ENCODE results near the gene BRI3. TPM values are rescaled to one million over a fixed set of nuclear protein-coding genes. Genes with fewer than 3 reads are reported as not detected.
A peak's percentile ranks its signal among the peaks of the same experiment; 100 is the strongest.

The BRI3 gene
- total and polyA plus RNA-seq, 9 of the 15 experiments (the other 6 are each of a cell fraction or from before 2014, with no cell fraction given), result 4.3 to 57.4 (median 18.6) TPM

DNA sequence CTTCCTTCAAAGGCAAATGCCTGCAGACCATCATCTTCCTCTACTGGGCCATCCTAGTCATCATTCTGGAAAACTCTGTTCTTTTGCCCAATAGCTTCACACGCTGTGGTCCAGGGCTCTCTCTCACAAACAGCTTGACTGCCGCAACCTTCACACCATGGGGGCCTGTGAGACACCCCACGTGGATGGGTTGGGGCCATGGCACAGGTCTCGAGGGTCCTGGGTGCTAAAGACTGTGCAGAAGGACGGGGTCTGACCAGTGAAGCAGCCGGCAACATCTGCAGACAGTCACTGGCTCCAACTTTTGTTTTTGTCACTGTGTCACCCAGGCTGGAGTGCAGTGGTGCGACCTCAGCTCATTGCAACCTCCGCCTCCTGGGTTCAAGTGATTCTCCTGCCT, 28.1 kb downstream of the BRI3 start (continued):
- no peak for TF ChIP-seq ESRRB (CRISPR knock-in tag; IDR thresholded peaks at IDR 0.05; ENCODE audit: borderline replicate concordance)
- TF ChIP-seq, protein P1, sequence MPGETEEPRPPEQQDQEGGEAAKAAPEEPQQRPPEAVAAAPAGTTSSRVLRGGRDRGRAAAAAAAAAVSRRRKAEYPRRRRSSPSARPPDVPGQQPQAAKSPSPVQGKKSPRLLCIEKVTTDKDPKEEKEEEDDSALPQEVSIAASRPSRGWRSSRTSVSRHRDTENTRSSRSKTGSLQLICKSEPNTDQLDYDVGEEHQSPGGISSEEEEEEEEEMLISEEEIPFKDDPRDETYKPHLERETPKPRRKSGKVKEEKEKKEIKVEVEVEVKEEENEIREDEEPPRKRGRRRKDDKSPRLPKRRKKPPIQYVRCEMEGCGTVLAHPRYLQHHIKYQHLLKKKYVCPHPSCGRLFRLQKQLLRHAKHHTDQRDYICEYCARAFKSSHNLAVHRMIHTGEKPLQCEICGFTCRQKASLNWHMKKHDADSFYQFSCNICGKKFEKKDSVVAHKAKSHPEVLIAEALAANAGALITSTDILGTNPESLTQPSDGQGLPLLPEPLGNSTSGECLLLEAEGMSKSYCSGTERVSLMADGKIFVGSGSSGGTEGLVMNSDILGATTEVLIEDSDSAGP (CRISPR knock-in tag; IDR thresholded peaks at IDR 0.05), result no peak

DNA sequence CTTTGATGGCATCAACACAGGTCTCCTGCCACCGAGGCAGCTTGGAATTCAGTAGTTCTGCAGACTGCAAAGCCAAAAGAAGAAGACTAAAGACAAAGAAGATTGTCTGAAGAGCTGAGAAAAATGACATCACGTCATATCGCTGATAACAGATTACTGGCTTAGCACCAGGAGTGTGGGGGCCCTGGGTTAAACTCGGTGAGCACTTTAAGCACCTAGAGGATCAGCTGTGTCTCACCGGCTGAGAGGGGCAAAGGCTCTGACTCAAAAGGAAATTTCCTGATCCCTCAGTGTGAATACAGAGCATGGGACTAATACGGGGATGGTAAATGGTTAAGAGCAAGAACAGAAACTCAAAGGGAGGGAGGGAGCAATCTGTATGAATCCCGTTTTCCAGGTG, 30.7 kb downstream of the BRI3 start:
- in situ Hi-C loops (cut with MboI) (no loop called here), intact Hi-C loops (cut with micrococcal nuclease) (no loop called here)
- peaks cover 5% of the 10 kb centered on the region in 2 experiments; a peak in 3 of 5 replicates for H3K4me1 ChIP-seq (replicated peaks in 1 of 2; ENCODE audit: control insufficient read depth in 2 of 2, insufficient read depth in 2 of 2, low read length in 2 of 2)
- 15% methylated on average over 7 of the region's 7 CpGs for WGBS (ENCODE audit: insufficient coverage, low coverage, missing lambda C conversion rate)
- H3K4me3 ChIP-seq, result no peak overlapping the region
- no peak overlapping the region for H3K4me2 ChIP-seq (ENCODE audit: insufficient read depth, low read length)
- H3K79me2 ChIP-seq (ENCODE audit: control insufficient read depth, insufficient read depth, low read length), result no peaks in the 10 kb centered on the region
- ChIA-PET POLR2A (interaction anchor here (0.6 to 1.4 kb wide), 3 partner anchors 10 to 585 kb away, joined by 3 to 4 read pairs (median 3); no protein-coding TSS in a partner anchor), CTCF (ENCODE audit: low intra/inter-chr PET ratio) (no interaction called here)
- peak; percentile 50 for ATAC-seq
- H3K9ac ChIP-seq (ENCODE audit: insufficient read depth in 1 of 2, low read depth in 2 of 2, low read length in 2 of 2), result no peak overlapping the region
- H3K9me1 ChIP-seq (ENCODE audit: control insufficient read depth, insufficient read depth, low read length), result no peaks in the 10 kb centered on the region
- peaks cover 37% of the 10 kb centered on the region for H3K36me3 ChIP-seq (ENCODE audit: control insufficient read depth, insufficient read depth, low read length)
- no peak for DNase-seq (ENCODE audit: extremely low read depth in 1 of 4, low spot score in 3 of 4)
- H3K27ac ChIP-seq (ENCODE audit: extremely low read depth, low read depth, low read length), result no peak overlapping the region
- peaks cover 9% of the 10 kb centered on the region for H4K20me1 ChIP-seq (replicated peaks; ENCODE audit: control insufficient read depth, insufficient read depth, low read length)
- no TSS peak for BruUV-seq (replicated peaks)
- H2AFZ ChIP-seq (ENCODE audit: low read depth, low read length), result no peak overlapping the region
- H3K27me3 ChIP-seq (ENCODE audit: control insufficient read depth in 2 of 2, insufficient read depth in 2 of 2, low read length in 2 of 2), result peaks cover 2 to 16% of the 10 kb centered on the region in 2 experiments; a peak in 2 of 5 replicates
- TF ChIP-seq ATF7 (IDR thresholded peaks at IDR 0.05) (peak; percentile 48; the same call in 1 of the 2 replicates), JUND (IDR thresholded peaks at IDR 0.05; ENCODE audit: borderline replicate concordance, low read depth, low read length) (peak; percentile 27; the same call in 1 of the 2 replicates), JUND (tag; IDR thresholded peaks at IDR 0.05; ENCODE audit: borderline replicate concordance, low read depth, low read length) (no peak), CREM (IDR thresholded peaks at IDR 0.05; ENCODE audit: low read depth) (peak; percentile 30; the same call in 1 of the 2 replicates), NCOA1 (IDR thresholded peaks at IDR 0.05; ENCODE audit: low read depth) (no peak), JUN (IDR thresholded peaks at IDR 0.05; ENCODE audit: borderline replicate concordance, low read depth, low read length) (peak; percentile 8; the same call in 1 of the 2 replicates), JUN (CRISPR knock-in tag; IDR thresholded peaks at IDR 0.05; ENCODE audit: borderline replicate concordance) (no peak)
- TF ChIP-seq, protein P2, sequence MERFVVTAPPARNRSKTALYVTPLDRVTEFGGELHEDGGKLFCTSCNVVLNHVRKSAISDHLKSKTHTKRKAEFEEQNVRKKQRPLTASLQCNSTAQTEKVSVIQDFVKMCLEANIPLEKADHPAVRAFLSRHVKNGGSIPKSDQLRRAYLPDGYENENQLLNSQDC (CRISPR knock-in tag; IDR thresholded peaks at IDR 0.05), result no peak
- no peak for FAIRE-seq
- H3K9me3 ChIP-seq (replicated peaks; ENCODE audit: control insufficient read depth, insufficient read depth, low read depth, low read length), result peaks cover 2% of the 10 kb centered on the region; the same call in 1 of the 2 replicates
